Measurements from ENCODE around the gene DISP3.

- TF ChIP-seq POLR2A (IDR thresholded peaks at IDR 0.05): no peak
- no peak for TF ChIP-seq CTCF (IDR thresholded peaks at IDR 0.05)
These were observed 49.0 kb upstream of the DISP3 start for GRCh38 chr1:11429935-11430334.
